VCaP (cell line): Measurements from ENCODE around the gene C2CD4D.
"Not testable (repeated sequence)": the region's sequence is repeated elsewhere in the genome, so short reads cannot be mapped to it uniquely, and the experiment has no call there.

ENCODE experiments used
- H3K27ac ChIP-seq: fragments of 450-650 bp; 2 replicates; pipeline ENCODE4 v1.5.1; 2017
- TF ChIP-seq, protein P1 (sequence below): fragments of 450-650 bp; conservative IDR thresholded peaks from 2 replicates; pipeline ENCODE4 v1.5.1; 2017; ENCODE audit warnings: mild to moderate bottlenecking, moderate library complexity

The C2CD4D gene

GRCh38 chr1:151862604-151863003 is 23.0 kb upstream of the C2CD4D start:
- TF ChIP-seq, protein P1, sequence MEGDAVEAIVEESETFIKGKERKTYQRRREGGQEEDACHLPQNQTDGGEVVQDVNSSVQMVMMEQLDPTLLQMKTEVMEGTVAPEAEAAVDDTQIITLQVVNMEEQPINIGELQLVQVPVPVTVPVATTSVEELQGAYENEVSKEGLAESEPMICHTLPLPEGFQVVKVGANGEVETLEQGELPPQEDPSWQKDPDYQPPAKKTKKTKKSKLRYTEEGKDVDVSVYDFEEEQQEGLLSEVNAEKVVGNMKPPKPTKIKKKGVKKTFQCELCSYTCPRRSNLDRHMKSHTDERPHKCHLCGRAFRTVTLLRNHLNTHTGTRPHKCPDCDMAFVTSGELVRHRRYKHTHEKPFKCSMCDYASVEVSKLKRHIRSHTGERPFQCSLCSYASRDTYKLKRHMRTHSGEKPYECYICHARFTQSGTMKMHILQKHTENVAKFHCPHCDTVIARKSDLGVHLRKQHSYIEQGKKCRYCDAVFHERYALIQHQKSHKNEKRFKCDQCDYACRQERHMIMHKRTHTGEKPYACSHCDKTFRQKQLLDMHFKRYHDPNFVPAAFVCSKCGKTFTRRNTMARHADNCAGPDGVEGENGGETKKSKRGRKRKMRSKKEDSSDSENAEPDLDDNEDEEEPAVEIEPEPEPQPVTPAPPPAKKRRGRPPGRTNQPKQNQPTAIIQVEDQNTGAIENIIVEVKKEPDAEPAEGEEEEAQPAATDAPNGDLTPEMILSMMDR: no peak
- H3K27ac ChIP-seq: no peak overlapping the region

- TF ChIP-seq, protein P1: no peak
- no peak overlapping the region for H3K27ac ChIP-seq
These were observed 21.0 kb upstream of the C2CD4D start for GRCh38 chr1:151860504-151861187.

GRCh38 chr1:151859891-151860293 is 20.3 kb upstream of the C2CD4D start:
- TF ChIP-seq, protein P1: no peak
- H3K27ac ChIP-seq: no peak overlapping the region

GRCh38 chr1:151858886-151859665 is 19.5 kb upstream of the C2CD4D start:
- H3K27ac ChIP-seq: no peak overlapping the region
- TF ChIP-seq, protein P1: no peak

GRCh38 chr1:151858030-151858746 is 18.6 kb upstream of the C2CD4D start:
- H3K27ac ChIP-seq: no peak overlapping the region
- TF ChIP-seq, protein P1: no peak

- TF ChIP-seq, protein P1: no peak
- no peak overlapping the region for H3K27ac ChIP-seq
These were observed 16.3 kb upstream of the C2CD4D start for GRCh38 chr1:151855933-151856332.

DNA sequence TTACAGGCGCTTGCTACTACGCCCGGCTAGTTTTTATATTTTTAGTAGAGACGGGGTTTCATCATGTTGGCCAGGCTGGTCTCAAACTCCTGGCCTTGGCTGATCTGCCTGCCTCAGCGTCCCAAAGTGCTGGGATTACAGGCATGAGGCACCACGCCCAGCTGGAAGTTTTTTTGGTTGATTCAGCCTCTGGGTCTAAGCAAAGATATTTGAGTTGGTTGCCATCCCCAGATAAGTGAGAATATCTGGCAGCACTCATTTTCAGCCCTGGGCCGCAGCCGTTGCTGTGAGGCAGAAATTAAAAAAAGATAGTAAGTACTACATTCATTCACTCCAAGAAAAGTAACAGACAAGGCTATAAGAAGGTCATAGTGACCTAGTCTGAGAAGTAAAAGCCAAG is 15.9 kb upstream of the C2CD4D start:
- not testable (repeated sequence) for H3K27ac ChIP-seq
